GM12875 (cell line): ENCODE measurements around the gene DTHD1.

Experiments used
- H3K4me3 ChIP-seq: one replicate; pipeline ENCODE4 v1.5.1; 2011; ENCODE audit warnings: low read depth, low read length, control low read depth
- TF ChIP-seq, protein P1 (sequence below): IDR thresholded peaks from 2 replicates; pipeline ENCODE4 v1.5.1; 2011; ENCODE audit warnings: low read depth, mild to moderate bottlenecking, control low read depth, inconsistent platforms, low read length, moderate library complexity, borderline replicate concordance; ENCODE audit not compliant: insufficient read depth

The DTHD1 gene

DNA sequence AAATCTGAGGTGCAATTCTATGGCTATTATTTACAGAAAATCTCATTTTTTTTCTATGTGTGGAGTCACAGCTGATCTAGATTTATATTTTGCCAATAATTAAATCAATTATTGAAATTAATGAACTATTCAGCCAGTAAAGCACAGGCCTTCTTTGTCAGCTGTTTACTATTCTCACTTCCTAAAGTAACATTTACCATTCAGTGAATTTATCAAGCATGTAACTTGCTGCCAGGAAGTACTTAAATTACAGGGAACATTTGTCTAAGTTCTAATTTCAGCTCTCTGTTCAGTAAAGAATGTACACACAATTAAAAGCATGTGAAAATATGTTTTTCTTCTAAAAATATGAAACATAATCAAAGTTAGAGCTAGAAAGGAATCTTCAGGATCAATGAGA lies 79.3 kb downstream of the DTHD1 start:
- TF ChIP-seq, protein P1, sequence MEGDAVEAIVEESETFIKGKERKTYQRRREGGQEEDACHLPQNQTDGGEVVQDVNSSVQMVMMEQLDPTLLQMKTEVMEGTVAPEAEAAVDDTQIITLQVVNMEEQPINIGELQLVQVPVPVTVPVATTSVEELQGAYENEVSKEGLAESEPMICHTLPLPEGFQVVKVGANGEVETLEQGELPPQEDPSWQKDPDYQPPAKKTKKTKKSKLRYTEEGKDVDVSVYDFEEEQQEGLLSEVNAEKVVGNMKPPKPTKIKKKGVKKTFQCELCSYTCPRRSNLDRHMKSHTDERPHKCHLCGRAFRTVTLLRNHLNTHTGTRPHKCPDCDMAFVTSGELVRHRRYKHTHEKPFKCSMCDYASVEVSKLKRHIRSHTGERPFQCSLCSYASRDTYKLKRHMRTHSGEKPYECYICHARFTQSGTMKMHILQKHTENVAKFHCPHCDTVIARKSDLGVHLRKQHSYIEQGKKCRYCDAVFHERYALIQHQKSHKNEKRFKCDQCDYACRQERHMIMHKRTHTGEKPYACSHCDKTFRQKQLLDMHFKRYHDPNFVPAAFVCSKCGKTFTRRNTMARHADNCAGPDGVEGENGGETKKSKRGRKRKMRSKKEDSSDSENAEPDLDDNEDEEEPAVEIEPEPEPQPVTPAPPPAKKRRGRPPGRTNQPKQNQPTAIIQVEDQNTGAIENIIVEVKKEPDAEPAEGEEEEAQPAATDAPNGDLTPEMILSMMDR: no peak
- no peak overlapping the region for H3K4me3 ChIP-seq

DNA sequence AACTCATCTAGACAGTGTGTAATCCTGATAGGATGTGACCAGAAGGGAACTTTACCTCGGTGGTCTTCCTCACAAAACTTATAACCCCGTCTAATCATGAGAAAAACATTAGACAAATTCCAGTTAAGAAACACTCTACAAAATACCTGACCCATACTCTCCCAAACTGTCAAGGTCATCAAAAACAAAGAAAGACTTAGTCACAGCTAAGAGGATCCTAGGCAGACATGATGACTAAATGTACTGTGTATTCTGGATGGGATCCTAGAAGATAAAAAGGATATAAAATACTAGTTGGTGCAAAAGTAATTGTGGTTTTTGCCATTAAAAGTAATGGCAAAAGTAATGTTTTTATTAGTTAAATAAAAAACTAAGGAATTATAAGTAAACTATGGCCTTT lies 81.6 kb downstream of the DTHD1 start:
- no peak overlapping the region for H3K4me3 ChIP-seq
- TF ChIP-seq, protein P1: no peak

DNA sequence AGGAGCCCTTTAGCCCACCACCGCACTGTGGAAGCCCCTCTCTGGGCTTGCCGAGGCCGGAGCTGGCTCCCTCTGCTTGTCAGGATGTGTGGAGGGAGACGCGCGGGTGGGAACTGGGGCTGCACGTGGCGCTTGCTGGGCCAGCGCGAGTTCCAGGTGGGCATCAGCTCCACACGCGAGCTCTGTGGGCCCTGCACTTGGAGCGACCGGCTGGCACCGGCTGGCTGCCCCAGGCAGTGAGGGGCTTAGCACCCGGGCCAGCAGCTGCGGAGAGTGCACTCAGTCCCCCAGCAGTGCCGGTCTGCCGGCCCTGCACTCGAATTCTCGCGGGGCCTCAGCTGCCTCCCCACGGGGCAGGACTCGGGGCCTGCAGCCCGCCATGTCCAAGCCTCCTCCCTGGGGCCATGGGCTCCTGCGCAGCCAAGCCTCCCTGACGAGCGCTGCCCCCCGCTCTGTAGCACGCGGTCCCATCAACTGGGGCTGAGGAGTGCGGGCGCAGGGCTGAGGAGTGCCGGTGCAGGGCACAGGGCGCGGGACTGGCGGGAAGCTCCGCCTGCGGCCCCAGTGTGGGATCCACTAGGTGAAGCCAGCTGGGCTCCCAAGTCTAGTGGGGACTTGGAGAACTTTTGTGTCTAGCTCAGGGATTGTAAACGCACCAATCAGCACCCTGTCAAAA lies 93.6 kb downstream of the DTHD1 start:
- TF ChIP-seq, protein P1: no peak
- H3K4me3 ChIP-seq: no peak overlapping the region

DNA sequence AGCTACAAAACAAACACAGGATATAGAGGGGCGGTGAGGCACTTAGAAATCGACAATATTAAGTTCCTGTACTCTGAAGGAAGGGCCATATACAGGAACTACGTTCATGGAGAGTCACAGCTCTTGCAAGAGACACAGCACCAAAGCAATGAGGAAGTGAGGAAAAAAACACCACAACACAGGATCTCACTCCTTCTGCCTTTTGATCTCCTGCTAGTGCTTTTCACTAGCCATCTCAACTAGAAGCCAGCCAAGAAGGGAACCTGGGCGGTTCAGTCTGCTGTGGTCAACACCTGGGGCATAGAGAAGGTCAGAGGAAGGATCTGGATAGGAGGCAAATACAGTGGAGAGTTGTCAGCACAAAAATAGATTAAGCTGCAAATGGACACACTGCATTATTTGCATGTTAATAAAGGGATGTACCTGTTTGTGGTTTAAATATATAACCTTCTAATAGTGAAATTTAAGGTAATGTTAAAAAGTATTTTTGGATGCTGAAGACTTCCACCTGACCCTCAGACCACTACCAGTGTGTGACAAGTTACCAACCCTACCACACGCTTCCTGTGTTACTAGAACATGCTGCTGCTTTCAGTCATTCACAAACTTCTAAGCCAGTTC lies 104.6 kb downstream of the DTHD1 start:
- TF ChIP-seq, protein P1: no peak
- H3K4me3 ChIP-seq: no peak overlapping the region

DNA sequence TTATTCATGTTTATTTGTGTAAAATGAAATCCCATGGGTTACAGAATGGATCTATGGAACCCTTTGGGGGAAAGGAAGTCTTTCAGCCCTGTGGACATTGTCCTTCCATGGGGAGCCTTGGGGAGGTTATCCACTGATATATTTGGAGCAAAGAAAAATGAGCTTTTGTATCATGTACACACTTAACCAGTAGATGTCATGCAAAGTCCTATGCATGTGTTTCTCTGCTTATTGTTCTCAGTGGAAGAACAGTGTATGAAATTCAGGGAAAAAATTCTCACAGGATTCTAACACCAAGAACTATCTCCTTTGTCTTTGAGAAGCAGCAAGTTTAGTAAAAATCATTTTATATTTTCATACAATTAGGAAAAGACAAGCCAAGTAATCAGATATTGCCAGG lies 105.3 kb downstream of the DTHD1 start:
- H3K4me3 ChIP-seq: no peak overlapping the region
- TF ChIP-seq, protein P1: no peak

DNA sequence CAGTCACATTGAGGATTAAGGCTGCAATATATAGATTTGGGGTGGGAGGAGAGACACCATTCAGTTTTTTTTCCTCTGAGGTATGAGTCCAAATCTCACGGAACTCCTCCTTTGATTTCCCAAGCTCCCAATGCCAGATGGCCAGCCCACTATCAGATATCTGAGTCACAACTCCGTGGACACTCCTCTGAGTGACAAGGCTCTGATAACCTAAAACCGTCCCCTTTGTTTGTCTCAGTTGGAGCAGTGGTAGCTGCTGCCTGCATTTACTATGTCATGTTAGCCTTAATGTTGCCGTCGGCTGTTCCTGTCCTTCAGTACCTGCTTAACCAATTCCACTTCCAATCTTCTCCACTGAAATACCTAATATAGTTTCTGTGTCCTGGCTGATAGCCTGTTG lies 107.3 kb downstream of the DTHD1 start:
- H3K4me3 ChIP-seq: no peak overlapping the region
- TF ChIP-seq, protein P1: no peak

DNA sequence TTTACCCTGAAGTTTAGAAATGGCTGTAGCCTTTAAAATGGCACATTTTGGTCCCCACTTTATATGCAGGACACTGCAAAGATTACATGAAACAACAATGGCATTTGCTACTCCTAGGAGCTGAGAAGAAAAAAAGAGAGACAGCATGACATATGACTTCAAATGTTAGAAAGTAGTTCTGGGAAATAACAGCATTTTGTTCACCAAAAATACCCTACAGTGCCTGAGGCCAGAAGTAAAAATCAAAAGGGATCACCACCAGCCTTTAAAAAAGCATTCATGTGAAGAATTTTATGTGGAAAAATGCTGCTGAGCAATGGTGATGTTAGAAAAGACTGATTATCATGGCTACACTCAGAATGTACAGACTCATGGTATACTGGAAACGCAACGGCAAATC lies 110.0 kb downstream of the DTHD1 start:
- TF ChIP-seq, protein P1: no peak
- H3K4me3 ChIP-seq: no peak overlapping the region
